GM19238 (cell line): ENCODE measurements around the gene CPNE7.
A peak's percentile ranks its signal among the peaks of the same experiment; 100 is the strongest.

Source experiments
- DNase-seq: peaks from one replicate; pipeline ENCODE4 v3.0.0; 2011; ENCODE audit warnings: low spot score; ENCODE audit not compliant: insufficient read length

Gene CPNE7

GRCh38 chr16:89602273-89602951 lies 26.9 kb downstream of the CPNE7 start:
- no peak for DNase-seq

DNA sequence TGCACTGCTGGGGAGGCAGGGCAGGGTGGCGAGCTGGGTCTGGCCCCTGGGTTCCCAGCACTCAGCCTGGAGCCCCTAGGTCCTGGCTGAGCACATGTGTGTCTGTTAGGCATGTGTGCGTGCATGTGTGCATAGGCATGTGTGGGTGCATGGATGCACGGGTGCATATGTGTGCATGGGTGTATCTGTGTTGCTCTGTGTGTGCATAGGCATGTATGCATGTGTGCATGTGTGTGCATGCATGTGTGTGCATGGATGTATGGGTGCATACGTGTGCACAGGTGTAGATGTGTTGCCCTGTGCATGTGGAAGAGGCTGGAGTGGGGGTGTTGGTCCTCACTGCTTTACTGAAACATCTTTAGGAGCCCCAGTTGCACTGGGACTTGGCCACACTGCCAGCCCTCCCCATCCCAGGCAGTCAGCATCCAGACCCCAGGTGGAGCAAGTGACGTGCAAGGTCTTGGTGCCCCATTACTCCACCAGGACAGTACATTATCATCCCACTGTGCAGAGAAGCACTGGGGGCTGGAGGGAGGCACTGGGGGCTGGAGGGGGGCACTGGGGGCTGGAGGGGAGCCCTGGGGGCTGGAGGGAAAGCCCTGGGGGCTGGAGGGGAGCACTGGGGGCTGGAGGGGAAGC lies 27.5 kb downstream of the CPNE7 start:
- no peak for DNase-seq

- DNase-seq, result no peak
Measured at GRCh38 chr16:89604764-89605163, 29.2 kb downstream of the CPNE7 start.

DNA sequence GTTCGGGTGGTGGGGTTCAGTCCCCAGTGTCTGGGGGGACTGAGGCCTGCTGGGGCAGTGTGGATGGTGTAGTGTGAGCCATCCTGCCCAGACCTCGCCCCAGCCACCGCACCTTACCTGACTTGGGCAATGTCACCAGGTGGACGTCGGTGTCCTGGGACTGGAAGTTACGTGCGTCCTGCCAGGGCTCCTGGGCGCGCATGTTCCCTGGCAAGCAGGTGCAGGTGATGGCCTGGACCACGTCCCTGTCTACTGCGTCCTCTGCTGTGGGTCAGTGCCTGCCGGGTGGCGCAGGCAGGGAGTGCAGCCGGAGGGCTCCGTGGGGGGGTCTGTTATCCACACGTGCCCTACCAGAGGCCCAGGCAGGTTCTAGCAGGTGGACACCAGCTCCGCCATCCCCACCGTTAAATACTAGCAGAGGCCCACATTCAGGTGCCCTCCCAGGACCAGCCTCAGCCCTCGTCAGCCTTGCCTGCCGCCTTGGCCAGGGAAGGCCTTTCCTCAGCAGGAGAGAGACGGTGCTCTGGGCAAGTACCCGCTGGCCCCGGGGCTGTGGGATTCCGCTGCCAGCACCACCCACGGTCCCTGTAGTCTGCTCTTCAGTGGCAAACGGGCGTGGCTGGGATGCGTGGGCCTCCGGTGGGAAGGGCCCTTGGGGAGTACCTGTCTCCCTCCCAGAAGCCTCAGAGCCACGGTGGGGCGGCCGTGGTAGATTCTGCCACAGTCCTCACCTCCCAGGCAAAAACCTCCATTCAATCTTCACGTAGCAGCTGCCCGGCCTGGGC lies 29.8 kb downstream of the CPNE7 start:
- DNase-seq, result no peak

DNA sequence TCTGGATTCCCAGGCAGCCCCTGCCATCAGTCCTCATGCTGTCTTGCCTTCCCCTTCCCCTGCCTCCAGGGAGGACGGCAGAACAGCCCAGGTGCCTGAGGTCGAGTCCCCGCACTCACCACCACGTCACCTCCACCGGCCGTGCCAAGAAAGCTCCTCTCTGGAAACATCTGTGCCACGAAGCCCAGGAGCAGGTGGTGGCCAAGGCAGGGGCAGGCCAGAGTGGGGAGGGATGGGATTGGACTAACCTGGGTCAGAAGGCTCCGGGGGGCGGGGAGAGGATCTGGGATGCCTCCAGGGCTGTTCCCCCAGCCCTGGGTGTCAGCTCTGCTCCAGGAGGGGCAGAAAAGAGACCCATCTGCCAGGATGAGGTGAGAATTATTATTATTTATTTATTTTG lies 30.4 kb downstream of the CPNE7 start:
- DNase-seq, result no peak

GRCh38 chr16:89607453-89607852 lies 31.9 kb downstream of the CPNE7 start:
- DNase-seq, result no peak

GRCh38 chr16:89607937-89608740 lies 32.6 kb downstream of the CPNE7 start:
- no peak for DNase-seq

GRCh38 chr16:89610108-89610453 lies 34.5 kb downstream of the CPNE7 start:
- no peak for DNase-seq

DNA sequence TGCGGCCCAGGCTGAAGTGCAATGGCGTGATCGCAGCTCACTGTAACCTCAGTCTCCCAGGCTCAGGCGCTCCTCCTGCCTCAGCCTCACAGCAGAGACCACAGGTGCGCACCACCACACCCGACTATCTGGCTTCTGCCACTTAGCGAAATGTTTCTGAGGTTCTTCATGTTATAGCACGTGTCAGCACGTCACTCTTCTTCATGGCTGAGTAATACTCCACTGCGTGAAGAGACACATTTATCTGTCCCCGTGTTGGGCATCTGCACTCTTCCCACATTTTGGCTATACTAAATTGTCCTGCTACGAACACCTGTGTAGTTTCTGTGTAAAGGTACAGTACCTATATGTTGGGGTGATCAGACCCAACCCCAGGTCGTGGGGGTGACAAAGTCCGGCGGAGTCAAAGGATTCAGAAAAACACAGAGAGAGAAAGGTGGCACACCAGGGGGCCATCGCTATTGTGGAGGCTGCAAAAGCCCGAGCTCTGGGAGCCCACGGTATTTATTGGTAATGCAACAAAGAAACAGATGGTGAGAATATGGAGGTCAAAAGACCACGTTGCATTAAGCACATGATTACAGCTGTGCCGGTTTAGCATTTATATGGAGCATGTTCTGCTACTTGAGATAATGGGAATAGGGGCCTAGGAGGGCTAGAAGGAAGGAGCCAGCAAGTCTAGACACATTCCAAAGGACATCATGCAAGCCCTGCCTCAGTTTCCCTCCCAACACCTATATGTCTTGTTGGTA lies 37.0 kb downstream of the CPNE7 start:
- DNase-seq, result no peak

- no peak for DNase-seq
Measured at GRCh38 chr16:89613231-89613953, 37.8 kb downstream of the CPNE7 start, which contains the start of gene DPEP1. Gene DPEP1 (plus strand): TSS chr16:89613642. CDS start chr16:89630411, 16,769 bp downstream.

DNA sequence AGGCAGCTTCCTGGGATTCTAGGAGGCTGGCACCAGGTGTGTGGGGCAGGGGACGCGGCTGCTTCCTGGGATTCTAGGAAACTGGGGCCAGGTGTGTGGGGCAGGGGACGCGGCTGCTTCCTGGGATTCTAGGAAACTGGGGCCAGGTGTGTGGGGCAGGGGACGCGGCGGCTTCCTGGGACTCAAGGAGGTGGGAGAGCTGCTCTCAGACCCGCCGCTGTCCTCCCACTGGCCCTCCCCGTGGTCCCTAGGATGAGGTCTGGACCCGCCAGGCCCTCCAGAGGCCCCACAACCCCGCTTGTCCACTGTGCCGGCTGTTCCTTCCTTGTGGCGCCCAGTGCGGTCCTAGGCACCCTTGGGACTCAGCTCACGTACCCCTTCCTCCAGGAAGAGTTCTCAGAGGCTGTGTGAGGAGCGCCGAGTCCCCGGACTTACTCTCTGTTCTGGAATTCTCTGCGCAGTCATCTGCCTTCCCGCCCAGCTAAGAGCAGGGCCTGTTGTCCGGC lies 38.4 kb downstream of the CPNE7 start:
- no peak for DNase-seq

DNA sequence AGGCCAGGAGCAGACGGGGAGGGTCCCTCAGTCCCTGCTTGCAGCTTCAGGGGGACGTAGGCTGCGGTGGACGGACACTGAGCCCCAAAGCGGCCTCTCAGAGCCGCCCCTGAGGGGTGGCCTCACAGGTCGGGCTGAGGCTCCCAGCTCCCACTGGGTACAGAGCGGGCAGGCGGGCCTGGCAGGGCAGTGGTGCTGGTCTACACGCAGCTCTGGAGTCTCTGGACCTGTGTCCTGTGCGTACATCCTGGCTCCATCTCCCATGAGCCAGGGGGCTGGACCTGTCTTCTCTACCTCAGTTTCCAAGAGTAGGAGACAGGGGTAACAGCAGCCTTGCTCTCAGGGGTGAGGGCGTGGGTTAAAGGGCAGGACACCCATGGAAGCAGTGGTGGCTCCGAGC lies 39.6 kb downstream of the CPNE7 start:
- DNase-seq, result no peak

DNA sequence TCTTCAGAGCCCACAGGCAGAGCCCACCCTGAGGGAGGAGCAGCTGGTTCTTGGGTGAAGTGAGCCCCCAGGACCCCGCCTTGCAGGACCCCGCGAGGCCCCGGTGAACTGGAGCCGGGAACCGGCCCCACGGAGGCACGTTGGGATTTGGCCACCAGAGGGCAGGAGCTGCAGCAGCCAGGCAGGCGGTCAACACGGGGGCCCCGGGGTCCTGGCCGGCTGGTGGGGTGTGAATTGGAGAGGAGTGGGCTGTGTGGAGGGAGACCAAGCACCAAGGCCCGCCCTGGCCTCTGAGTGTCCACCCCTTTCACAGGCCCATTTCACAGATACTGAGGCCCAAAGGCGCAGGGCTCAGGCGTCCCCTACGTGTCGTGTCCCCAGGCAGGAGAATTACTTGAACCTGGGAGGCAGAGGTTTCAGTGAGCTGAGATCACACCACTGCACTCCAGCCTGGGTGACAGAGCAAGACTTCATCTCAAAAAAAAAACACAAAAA lies 40.1 kb downstream of the CPNE7 start:
- peak; percentile 48 for DNase-seq

- DNase-seq, result no peak
Measured at GRCh38 chr16:89616623-89617022, 41.1 kb downstream of the CPNE7 start.

GRCh38 chr16:89617036-89617435 lies 41.5 kb downstream of the CPNE7 start:
- no peak for DNase-seq

DNA sequence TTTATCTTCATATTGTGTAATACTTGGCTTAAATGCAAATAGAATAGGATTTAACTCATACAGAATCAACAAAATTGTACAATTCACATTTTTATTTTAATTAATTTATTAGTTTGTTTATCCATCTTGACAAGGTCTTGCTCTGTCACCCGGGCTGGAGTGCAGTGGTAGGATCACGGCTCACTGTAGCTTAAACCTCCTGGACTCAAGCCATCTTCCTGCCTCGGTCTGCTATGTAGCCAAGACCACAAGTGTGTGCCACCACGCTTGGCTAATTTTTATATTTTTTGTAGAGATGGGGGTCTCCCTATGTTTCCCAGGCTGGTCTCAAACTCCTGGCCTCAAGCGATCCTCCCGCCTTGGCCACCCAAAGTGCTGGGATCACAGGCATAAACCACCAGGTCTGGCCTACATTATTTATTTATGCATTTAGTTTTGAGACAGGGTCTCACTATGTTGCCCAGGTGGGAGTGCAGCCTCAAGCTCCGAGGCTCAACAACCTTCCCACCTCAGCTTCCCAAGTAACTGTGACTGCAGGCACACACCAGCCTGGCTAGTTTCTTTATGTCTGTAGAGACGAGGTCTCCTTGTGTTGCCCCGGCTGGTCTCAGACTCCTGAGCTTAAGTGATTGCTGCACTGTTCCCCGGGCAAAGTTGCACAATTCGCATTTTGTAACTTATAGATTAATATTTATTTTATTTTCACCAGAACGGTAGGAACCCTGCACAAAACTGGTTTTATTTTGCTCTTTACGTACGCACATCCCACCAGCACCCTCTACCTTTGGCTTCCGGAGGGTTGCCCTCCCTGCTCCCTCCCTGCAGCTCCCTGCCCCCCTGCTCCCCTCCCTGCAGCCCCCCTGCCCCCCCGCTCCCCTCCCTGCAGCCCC lies 42.8 kb downstream of the CPNE7 start:
- no peak for DNase-seq

GRCh38 chr16:89619840-89620239 lies 44.3 kb downstream of the CPNE7 start:
- no peak for DNase-seq

DNA sequence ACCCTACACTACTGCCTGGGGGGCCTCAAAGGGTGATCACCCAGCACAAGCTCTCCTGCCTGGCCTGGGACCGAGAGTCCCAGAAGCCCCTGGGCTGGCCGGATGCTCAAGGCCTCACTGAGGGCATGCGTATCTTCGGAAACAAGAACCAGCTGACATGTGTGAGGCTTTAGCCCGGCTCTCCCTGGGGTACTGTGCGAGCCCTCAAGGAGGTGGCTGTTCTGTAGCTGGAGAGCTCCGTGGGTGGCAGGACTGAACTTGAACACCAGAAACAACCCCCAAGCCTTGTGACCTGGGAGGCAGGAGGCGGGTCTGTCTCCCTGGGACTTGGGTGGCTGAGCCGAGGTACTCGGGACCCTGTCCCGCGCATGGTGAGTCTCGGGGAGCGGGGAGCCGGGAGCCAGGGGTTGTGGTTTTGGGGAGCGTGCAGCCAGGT lies 44.9 kb downstream of the CPNE7 start:
- no peak for DNase-seq
